Measurements from ENCODE around the gene MED12.

MED12 gene

DNA sequence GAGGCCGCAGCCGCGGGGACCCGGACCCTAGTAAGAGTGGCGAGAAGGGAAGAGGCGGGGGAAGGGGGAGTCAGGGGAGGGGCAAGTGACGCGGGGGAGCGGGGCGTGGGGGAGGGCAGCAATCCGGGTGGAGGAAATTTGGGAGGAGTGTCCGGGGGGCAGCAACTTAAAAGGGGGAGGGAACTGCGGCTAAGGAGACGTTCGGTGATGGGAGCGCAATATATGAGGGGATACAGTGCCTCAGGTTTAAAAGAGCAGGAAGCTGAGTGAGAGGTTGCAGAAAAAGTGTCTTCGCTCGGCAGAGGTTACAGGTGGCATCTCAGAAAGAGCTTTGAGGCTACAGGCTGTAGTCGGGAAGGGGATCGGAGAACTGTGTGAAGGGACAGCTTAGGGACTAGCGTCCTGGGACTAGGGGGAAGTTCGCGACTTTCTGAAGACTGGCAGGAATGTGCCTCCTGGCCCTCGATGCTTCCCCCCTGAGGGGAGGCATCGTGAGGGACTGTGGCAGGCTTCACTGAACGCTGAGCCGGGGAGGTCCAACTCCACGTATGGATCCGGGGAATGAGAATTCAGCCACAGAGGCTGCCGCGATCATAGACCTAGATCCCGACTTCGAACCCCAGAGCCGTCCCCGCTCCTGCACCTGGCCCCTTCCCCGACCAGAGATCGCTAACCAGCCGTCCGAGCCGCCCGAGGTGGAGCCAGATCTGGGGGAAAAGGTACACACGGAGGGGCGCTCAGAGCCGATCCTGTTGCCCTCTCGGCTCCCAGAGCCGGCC, 22.2 kb upstream of the MED12 start:
- no peak overlapping the region for H3K27ac ChIP-seq (ENCODE audit: low read depth, low read length)
- H4K20me1 ChIP-seq (ENCODE audit: low read depth, low read length): no peaks in the 10 kb centered on the region
- H3K9me2 ChIP-seq (replicated peaks; ENCODE audit: insufficient read depth, low read length): no peaks in the 10 kb centered on the region
- peak overlapping the region; percentile 59 for H3K9ac ChIP-seq (ENCODE audit: low read length)
- peak overlapping the region; percentile 65 for H2AFZ ChIP-seq (ENCODE audit: low read depth, low read length, severe bottlenecking)
- H3K9me3 ChIP-seq (ENCODE audit: insufficient read depth, low read length): no peaks in the 10 kb centered on the region
- peak overlapping the region; percentile 67 for H3K4me3 ChIP-seq (ENCODE audit: insufficient read depth, low read length, poor library complexity, severe bottlenecking)
- no peaks in the 10 kb centered on the region for H3K36me3 ChIP-seq (ENCODE audit: low read length)
- TF ChIP-seq, protein P1, sequence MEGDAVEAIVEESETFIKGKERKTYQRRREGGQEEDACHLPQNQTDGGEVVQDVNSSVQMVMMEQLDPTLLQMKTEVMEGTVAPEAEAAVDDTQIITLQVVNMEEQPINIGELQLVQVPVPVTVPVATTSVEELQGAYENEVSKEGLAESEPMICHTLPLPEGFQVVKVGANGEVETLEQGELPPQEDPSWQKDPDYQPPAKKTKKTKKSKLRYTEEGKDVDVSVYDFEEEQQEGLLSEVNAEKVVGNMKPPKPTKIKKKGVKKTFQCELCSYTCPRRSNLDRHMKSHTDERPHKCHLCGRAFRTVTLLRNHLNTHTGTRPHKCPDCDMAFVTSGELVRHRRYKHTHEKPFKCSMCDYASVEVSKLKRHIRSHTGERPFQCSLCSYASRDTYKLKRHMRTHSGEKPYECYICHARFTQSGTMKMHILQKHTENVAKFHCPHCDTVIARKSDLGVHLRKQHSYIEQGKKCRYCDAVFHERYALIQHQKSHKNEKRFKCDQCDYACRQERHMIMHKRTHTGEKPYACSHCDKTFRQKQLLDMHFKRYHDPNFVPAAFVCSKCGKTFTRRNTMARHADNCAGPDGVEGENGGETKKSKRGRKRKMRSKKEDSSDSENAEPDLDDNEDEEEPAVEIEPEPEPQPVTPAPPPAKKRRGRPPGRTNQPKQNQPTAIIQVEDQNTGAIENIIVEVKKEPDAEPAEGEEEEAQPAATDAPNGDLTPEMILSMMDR (IDR thresholded peaks at IDR 0.05; ENCODE audit: insufficient read depth, low read length, poor library complexity, severe bottlenecking): no peak
- TF ChIP-seq EZH2phosphoT487 (conservative IDR thresholded peaks at IDR 0.05; ENCODE audit: low read length): no peak
- peak overlapping the region; percentile 82 for H3K4me2 ChIP-seq (ENCODE audit: low read depth, low read length, poor library complexity, severe bottlenecking)
- no peaks in the 10 kb centered on the region for H3F3A ChIP-seq (ENCODE audit: insufficient read depth)
- no peaks in the 10 kb centered on the region for H3K79me2 ChIP-seq (ENCODE audit: insufficient read depth, low read length)
- no peaks in the 10 kb centered on the region for H3K27me3 ChIP-seq (ENCODE audit: low read length)

DNA sequence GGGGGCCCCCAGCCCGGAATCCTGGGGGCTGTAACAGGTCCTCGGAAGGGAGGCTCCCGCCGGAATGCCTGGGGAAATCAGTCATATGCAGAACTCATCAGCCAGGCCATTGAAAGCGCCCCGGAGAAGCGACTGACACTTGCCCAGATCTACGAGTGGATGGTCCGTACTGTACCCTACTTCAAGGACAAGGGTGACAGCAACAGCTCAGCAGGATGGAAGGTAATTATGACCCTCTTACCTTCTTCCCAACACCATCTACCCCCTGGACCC, 21.7 kb upstream of the MED12 start:
- Histone ChIP-seq H3K9me3 (ENCODE audit: insufficient read depth, low read length) (no peaks in the 10 kb centered on the region), H3K4me3 (ENCODE audit: insufficient read depth, low read length, poor library complexity, severe bottlenecking) (peak overlapping the region; percentile 67), H2AFZ (ENCODE audit: low read depth, low read length, severe bottlenecking) (no peak overlapping the region), H3K27ac (ENCODE audit: low read depth, low read length) (no peak overlapping the region), H3F3A (ENCODE audit: insufficient read depth) (no peaks in the 10 kb centered on the region), H3K9ac (ENCODE audit: low read length) (peak overlapping the region; percentile 59), H3K4me2 (ENCODE audit: low read depth, low read length, poor library complexity, severe bottlenecking) (peak overlapping the region; percentile 82), H4K20me1 (ENCODE audit: low read depth, low read length) (no peaks in the 10 kb centered on the region), H3K27me3 (ENCODE audit: low read length) (no peaks in the 10 kb centered on the region), H3K79me2 (ENCODE audit: insufficient read depth, low read length) (no peaks in the 10 kb centered on the region), H3K9me2 (replicated peaks; ENCODE audit: insufficient read depth, low read length) (no peaks in the 10 kb centered on the region), H3K36me3 (ENCODE audit: low read length) (no peaks in the 10 kb centered on the region)
- TF ChIP-seq, protein P1 (IDR thresholded peaks at IDR 0.05; ENCODE audit: insufficient read depth, low read length, poor library complexity, severe bottlenecking): no peak

DNA sequence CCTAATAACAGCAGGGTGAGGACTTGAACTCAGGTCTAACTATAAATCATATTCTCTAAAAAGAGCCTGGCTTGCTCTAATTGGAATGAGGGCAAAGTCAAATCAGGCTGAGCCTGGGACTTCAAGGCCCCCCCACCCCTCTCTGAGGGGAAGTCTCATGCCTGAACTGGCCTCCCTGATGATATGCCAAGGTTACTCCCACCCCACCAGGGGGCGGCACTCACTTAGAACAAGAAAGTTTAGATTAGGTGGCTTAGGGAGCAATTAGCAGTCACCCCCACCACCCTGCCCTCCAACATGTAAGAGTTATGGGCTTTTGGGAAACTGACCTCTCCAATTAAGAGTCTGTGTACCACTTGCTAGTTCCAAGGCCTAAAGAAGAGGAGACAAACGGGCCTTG, 20.1 kb upstream of the MED12 start:
- H4K20me1 ChIP-seq (ENCODE audit: low read depth, low read length): no peaks in the 10 kb centered on the region
- no peak overlapping the region for H2AFZ ChIP-seq (ENCODE audit: low read depth, low read length, severe bottlenecking)
- H3K9me2 ChIP-seq (replicated peaks; ENCODE audit: insufficient read depth, low read length): no peaks in the 10 kb centered on the region
- H3F3A ChIP-seq (ENCODE audit: insufficient read depth): no peaks in the 10 kb centered on the region
- no peaks in the 10 kb centered on the region for H3K36me3 ChIP-seq (ENCODE audit: low read length)
- H3K4me2 ChIP-seq (ENCODE audit: low read depth, low read length, poor library complexity, severe bottlenecking): no peak overlapping the region
- no peaks in the 10 kb centered on the region for H3K79me2 ChIP-seq (ENCODE audit: insufficient read depth, low read length)
- TF ChIP-seq, protein P1 (IDR thresholded peaks at IDR 0.05; ENCODE audit: insufficient read depth, low read length, poor library complexity, severe bottlenecking): peak; percentile 28
- TF ChIP-seq EZH2phosphoT487 (conservative IDR thresholded peaks at IDR 0.05; ENCODE audit: low read length): no peak
- no peaks in the 10 kb centered on the region for H3K27me3 ChIP-seq (ENCODE audit: low read length)
- H3K9ac ChIP-seq (ENCODE audit: low read length): no peak overlapping the region
- no peaks in the 10 kb centered on the region for H3K9me3 ChIP-seq (ENCODE audit: insufficient read depth, low read length)
- no peak overlapping the region for H3K27ac ChIP-seq (ENCODE audit: low read depth, low read length)
- H3K4me3 ChIP-seq (ENCODE audit: insufficient read depth, low read length, poor library complexity, severe bottlenecking): no peak overlapping the region

Data from SU-DHL-6 (cell line).